ENCODE measurements around the gene ABCB9. TPM values are rescaled to one million over a fixed set of nuclear protein-coding genes. Genes with fewer than 3 reads are reported as not detected.

The ABCB9 gene
- total RNA-seq, 2 donors from 2014 or later, result 4.6 to 4.9 TPM

DNA sequence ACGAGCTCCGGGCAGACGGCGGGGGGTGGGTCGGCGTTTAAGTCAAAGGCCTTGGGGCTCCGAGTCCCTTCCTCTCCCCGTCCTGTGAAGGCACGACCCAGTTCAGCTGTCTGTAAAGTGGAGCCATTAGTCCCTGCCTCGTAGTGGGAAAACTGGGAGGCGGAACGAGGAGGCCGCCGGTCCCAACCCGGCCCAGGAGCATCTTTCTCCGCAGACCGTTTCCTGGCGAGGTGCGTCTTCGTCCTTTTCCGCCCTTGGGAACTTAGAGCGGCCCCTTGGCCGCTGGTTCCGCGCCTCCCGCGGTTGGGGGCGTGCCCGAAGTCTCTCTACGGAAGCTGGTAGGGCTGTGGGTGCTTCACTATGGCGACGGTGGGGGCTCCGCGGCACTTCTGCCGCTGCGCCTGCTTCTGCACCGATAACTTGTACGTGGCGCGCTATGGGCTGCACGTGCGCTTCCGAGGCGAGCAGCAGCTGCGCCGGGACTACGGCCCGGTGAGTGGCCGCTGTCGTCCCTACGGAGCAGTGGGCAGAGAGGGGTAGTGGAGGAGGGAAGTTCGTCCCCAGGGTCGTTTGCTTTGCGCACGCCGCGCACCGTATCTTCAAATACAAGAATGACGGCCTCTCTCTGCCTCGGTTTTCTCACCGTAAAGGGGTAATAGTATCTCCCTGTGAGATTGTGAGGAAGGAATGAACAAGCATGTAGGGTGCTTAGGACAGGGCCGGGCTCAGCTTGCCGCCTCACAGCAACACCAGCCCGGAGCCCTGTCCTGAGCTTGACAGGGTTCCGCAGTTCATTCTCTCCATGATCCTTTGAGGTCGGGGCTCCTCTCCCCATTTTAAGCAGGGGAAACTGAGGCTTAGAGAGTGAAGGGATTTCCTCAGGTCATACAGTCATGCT, 8.9 kb upstream of the ABCB9 start, which contains the start of gene OGFOD2:
TSS of gene OGFOD2 (plus strand) at position 353 of the 898 bp plus-strand sequence. CDS start at position 361, 8 bp downstream.
- intact Hi-C loops (cut with DNase I, micrococcal nuclease), result no loop called here
- DNase-seq (peak; percentile 91 to 95), ATAC-seq (peak; percentile 81)

DNA sequence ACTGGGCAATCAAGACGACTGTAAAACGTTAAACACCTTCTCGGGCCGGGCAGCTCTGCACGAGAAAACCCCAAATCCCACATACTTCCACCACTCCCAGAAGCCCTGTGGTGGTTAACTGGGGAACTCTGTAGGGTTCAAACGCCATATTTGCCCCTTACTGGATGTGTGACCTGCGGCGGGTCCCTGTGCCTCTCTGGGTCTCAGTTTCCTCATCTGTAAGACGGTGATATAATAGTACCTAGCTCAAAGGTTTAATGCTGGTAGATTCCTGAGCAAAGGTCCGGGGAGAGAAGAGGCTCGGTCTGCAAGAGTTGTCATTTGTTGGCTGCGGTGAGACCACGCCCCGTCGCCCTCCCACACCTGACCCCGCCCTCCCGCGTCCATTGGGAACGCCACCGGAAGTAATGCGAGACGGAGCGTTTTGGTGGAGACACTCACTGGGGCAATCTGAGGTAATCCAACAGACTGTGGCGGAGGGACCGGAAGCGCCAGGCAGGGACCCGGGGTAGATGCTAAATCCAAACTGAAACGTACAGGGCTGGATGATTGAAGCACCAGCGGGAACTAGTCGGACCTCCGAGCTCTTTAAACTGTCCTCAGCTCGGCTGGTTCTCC, 8.1 kb upstream of the ABCB9 start:
- ATAC-seq (peak; percentile 86), DNase-seq (peak; percentile 99)
- intact Hi-C loops (cut with DNase I, micrococcal nuclease), result no loop called here

DNA sequence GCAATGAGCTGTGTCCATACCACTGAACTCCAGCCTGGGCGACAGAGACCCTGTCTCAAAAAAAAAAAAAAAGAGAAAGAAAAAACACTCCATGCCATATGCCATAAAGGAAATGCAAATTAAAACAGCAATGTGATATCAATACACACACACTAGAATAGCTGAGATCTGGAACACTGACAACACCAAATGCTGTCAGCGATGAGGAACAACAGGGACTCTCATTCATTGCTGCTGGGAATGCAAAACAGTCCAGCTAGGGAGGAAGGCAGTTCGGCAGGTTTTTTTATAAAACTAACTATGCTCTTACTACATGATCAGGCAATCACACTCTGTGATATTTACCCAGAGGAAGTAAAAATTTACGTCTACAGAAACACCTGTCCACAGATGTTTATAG, 3.4 kb upstream of the ABCB9 start:
- ATAC-seq (peak; percentile 2), DNase-seq (no peak)
- intact Hi-C loops (cut with DNase I, micrococcal nuclease), result no loop called here

DNA sequence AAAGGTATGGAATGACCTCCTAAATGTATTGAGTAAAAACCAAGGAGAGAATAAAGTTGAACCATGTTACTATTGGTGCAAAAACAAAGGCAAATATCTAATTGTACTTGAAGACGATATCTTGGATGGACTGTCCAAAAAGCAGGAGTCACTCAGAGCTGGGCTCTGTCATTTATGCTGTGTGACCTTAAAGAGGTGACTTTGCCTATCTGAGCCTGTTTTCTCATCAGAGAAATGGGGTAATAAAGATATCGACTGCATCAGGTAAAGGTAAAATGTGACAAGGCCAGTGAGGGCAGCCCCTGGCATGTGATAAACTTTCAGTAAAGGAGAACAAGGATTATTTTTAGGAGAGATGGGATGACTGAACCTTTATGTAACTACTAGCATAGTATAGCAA, 1.8 kb upstream of the ABCB9 start:
- intact Hi-C loops (cut with DNase I, micrococcal nuclease), result no loop called here
- ATAC-seq, result no peak
- DNase-seq, result no peak

DNA sequence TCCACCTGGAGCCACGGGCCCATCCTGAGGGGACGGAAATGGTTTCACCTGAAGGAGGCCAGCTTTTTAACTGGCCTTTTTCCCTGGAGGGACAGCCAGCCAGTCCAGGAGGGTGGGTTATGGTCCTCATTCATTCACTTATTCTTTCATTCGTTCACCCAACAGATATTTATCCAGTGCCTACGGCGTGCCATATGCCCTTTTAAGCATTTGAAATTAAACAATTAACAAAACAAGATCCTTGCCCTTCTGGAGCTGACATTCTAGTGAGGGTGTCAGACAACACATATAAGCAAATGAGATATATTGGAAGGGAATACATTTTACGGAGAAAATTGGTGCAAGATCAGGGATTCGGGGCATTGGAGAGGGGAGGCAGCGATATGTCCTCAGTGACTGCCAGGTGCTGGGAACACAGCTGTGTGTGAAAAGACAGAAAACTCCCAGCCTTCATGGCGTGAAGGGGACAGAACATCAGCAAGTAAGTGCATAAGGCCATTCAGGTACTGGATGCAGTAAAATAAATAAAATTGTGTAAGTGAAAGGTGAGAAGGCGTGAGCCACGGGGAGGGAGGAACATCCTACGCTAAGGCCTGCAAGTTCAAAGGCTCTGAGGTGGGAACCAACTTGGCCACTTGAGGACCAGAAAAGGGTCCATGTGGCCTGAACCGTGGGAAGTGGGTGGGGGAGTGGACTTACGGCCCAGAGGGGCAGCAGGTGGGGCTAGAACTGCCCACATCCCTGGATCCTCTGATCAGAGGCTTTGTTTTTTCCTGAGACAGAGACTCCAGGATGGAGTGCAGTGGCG, 684 bp upstream of the ABCB9 start:
- intact Hi-C loops (cut with DNase I, micrococcal nuclease), result no loop called here
- no peak for DNase-seq
- ATAC-seq, result peak; percentile 10

DNA sequence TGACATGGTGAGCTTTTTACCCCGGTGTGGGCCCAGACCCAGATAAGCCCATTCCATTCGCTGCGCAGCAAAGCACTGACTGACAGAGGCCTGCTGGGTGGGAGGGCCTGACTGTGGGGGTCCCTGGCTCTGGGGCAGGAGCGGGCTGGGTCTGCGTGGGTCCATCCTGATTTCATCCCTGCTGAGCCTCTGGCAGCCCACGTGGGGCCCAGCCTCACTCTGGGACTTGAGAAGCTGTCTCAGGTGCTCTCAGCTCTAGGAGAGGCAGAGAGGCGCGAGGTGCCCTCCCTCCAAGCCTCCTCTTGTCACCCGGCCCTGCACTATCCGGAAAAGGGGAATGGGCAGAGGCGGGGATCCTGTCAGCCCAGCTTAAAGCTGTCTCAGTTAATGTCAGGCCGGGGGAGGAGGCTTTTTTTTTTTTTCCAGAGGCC, 927 bp downstream of the ABCB9 start:
- no peak for DNase-seq
- intact Hi-C loops (cut with DNase I, micrococcal nuclease), result no loop called here
- no peak for ATAC-seq

DNA sequence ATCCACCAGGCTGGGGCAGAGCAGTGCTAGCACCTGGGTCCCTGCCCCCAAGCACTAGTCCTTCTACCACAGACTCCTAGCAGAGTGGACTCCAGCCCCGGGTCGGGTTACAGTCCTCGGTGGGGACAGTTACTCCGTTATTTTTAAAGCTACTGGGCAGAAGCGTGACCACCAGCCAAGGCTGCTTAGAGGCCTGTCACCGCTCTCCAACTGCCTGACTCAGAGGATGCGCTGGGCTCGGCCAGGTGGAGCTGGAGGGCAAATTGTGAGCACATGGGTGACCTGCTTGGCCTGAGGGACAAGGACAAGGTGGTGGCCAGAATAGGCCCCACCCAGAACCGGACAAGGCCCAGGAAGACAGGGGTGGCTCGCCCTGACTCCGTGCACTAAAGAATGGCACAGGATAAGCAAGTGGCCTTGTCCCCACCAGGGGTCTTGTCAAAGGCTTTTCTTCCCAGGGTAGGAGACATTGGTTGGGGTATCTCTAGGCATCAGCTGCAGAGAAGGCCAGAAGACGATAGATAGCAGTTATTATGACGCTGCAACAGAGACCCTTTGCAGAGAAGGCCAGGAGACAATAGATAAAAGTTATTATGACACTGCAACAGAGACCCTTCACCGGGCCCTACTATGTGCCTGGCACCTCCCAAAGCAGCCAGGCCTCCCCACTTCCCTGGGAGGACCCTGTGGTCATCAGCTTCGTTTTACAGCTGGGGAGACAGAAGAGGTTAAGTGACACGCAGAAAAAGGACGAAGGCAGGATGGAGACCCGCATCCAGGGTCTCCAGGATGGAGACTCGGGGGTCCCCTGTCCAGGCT, 1.6 kb downstream of the ABCB9 start:
- no peak for DNase-seq
- ATAC-seq, result no peak
- intact Hi-C loops (cut with DNase I, micrococcal nuclease), result no loop called here

DNA sequence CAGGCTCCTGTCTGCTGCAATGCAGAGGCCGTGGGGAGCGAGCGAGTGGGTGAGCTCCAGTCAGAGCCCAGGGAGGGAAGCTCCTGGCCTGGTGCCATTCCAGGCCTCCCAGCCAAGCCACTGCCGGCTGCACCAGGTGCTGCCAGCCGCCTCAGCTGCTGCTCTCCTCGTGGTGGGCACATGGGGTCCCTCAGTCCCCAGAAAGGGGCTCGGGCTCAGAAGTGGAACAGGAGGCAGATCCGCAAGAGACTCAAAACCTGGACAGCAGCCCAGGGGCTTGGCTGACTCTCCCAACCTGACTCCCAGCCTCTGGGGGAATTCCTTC, 2.4 kb downstream of the ABCB9 start:
- DNase-seq, result no peak
- intact Hi-C loops (cut with DNase I, micrococcal nuclease), result no loop called here
- no peak for ATAC-seq

DNA sequence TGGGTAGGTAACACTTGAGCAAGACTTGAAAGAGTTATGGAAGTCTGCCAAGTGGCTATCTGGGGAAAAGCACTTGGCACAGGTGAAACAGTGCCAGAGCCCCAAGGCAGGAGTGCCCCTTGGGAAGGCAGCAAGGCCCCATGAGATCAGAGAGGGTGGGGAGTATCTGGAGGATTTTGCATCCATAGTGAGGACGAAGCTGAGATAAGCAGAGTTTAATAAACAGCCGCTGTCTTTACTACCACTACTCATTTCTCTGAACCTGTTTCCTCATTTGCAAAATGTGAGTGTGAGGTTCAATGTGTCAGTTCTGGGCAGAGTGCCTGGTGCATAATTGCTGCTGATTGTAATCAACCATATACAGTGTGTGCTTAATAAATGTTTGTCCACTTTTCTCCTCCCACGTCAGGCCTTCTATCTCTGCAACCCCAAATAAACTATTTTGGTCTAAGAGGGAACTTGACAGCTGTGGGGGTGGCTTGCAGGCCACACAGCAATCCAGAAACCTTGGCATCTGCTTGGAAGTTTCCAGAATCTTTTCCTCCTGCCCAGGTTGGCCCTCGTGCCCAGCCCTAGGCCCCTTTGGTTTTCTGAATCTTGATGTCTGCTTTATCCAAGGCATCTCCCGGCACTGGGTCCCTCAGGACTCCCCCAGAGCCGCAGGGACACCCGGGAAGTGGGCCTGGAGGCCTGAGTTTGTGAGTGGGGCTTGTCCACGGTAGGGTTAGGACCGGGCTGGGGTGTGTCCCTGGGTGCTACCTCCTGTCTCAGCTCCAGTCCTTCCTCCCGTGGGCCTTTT, 4.5 kb downstream of the ABCB9 start:
- ATAC-seq (peak; percentile 59), DNase-seq (peak; percentile 26 to 75)
- intact Hi-C loops (cut with DNase I, micrococcal nuclease), result no loop called here

DNA sequence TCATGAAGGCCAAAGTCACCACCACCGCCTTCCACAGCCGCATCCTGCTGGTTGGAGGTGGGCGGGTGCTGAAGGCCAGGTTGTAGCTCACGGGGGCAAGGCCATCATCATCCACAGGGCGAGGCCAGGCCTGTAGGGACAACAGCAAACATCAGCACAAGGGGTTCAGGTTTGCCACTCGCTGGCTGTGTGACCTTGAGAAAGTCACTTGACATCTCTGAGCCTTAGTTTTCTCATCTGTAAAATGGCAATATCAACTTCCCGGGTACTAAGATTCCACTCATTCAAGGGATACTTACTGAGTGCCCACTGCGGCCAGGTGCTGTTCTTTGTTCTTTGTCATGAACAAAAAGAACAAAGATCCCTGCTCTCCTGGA, 6.1 kb downstream of the ABCB9 start:
- DNase-seq (peak in 1 of 2 donors; percentile 9), ATAC-seq (no peak)

DNA sequence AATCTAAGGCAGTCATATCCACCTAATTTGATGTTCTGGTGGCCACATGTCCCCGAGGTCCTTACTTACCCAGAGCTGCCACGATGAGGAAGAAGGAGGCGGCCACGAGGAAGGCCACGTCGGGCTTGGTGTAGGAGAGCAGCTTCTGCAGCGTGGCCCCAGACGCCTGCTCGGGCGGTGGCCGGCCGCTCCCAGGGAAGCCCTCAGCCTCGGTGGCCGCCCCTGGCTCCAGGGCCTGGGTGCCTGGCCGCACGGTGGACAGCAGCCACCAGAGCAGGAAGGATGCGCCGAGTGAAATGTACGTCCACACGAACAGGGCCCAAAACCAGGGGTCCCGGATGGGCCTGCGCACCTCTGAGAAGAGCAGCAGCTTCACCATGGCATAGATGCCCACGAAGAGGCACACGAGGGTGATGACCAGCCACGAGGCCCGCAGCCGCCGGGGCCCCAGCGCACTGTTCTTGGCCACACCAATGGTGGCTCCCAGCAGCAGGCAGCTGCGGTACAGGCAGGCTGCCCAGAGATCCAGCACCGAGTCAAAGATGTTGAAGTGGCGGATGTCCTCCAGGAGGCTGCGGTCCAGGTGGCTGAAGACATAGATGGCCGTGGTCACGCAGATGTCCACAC, 6.6 kb downstream of the ABCB9 start:
- ATAC-seq (no peak), DNase-seq (no peak)
- intact Hi-C loops (cut with DNase I, micrococcal nuclease), result no loop called here

More for the DNA sequence above, 6.1 kb downstream of the ABCB9 start:
- intact Hi-C loops (cut with DNase I, micrococcal nuclease), result no loop called here

DNA sequence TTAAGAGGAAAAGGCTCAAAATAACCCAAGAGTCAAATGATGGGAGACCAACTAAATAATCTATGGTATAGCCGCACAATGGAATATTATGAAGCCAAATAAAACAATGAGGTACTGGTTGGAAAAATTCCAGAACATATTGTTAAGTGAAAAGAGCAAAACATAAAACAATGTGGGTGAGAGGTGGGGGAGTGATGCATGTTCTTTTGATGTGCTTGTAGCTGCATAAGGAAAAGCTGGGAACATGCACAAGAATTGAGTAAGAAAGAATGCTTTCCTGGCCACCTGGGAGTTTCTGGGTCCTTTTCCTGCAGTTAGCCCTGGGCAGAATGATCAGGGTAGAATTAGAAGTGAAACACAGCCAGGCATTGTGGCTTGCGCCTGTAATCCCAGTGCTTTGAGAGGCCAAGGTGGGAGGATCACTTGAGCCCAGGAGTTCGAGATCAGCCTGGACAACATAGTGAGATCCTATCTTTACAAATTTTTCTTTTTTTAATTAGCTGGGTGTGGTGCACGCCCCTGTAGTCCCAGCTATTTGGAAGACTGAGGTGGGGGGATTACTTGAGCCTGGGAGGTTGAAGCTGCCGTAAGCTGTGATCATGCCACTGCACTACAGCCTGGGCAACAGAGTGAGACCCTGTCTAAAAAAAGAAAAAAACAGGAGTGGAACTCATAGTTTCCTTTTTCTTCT, 7.9 kb downstream of the ABCB9 start:
- ATAC-seq (no peak), DNase-seq (no peak)
- intact Hi-C loops (cut with DNase I, micrococcal nuclease), result no loop called here

DNA sequence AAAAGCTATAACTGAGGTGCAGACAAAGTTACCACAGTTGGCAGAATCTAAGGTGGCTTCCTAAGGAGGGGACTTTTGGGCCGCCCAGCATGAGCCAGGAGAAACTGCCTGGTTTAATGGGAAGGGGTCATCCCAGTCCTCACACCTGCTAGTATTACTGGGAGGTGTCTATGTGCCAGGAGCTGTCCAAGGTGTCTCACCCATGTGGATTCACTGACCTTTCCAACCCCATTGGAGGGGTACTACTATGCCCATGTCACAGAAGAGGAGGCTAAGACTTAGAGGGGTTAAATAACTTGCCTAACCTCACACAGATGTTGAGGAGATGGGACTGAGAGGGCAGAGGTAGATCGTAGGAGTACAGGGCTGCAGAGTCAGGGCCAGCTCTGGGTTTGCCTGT, 10.2 kb downstream of the ABCB9 start:
- intact Hi-C loops (cut with DNase I, micrococcal nuclease), result no loop called here

DNA sequence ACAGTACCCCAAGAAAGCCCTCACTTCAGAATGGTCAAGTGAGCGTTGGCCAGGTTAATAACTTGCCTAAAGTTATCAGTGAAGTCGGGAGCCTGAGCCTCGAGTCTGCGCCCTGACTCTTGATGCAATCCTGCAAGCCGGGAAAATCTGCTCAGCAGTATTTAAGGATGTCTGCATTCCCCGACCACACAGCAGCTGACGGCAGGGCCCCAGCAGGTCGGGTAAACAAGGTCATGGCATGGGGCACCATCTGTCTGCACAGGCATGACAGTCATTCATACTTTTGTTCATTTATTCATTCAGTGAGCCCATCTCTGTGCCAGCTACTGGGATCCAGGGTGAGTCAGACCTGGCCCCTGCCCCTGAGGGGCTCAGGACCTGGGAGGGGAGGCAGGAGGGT, 11.1 kb downstream of the ABCB9 start:
- intact Hi-C loops (cut with DNase I, micrococcal nuclease), result no loop called here
- ATAC-seq (no peak), DNase-seq (no peak)

More for the DNA sequence above, 10.2 kb downstream of the ABCB9 start:
- ATAC-seq (no peak), DNase-seq (no peak)

DNA sequence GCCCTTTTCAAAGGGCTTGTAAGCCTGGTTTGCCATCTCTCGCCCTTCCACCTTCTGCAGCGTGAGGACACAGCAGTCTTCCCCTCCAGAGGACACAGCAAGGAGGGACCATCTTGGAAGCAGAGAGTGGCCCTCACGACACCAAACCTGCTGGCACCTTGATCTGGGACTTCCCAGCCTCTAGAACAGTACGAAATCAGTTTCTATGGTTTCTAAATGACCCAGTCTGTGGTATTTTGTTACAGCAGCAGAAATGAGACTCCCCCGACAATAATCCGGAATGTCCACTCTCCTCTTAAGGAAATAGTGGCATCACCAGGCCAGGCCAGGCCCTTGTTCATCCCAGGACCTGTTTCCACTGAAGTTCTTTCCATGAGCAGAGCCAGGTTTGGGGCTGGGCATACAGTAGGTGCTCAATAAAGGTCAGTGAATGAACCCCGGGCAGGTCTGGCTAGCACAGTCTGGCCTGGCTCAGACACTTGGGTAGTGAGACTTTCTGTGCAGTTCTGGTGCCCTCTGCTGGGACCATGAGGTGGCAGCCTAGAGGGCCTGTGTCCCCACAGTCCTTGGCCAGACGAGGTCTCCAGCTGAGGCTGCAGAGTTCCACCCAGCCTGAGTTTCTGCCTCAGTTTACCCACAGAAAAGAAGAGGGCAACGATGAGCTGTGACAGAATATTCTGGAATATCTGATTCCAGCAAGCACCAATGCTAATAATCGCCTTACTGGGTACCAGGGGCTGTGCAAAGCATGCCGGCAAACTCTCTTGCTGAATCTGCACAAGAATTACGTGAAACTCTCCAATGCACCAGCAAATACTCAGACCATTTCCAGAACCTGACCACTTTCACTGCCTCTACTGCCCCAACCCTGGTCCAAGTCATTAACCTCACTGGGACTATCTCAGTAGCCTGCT, 14.0 kb downstream of the ABCB9 start:
- DNase-seq (peak; percentile 81 to 84), ATAC-seq (peak; percentile 83)
- intact Hi-C loops (cut with DNase I, micrococcal nuclease), result loop anchor here (5.0 kb wide), 3 partner anchors 90 to 160 kb away; no protein-coding TSS in a partner anchor

DNA sequence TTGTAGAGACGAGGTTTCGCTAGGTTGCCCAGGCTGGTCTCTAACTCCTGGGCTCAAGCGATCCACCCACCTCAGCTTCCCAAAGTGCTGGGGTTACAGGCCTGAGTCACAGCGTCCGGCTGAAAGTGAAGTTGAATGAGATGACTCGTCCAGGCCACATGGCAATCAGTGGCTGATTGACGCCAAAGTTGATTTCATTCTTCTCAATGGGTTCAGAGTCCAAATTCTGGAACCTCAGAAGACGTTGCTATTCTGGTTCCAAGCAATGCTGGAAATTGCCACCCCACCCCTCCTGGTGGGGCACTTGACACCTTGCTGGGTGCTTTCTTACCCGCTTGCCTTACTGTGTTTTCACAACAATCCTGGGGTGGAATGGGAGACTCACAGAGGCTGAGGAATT, 14.9 kb downstream of the ABCB9 start:
- DNase-seq (peak; percentile 60 to 63), ATAC-seq (peak; percentile 69)
- intact Hi-C loops (cut with DNase I, micrococcal nuclease), result loop anchor here (5.0 kb wide), 3 partner anchors 89 to 159 kb away; no protein-coding TSS in a partner anchor

Measured in left colon (tissue), 2 donors.